Chondrocyte (in vitro differentiated cells): ENCODE measurements around the gene RFTN2. TPM values are rescaled to one million over a fixed set of nuclear protein-coding genes. Genes with fewer than 3 reads are reported as not detected.
A peak's percentile ranks its signal among the peaks of the same experiment; 100 is the strongest.

Experiments
- DNase-seq: peaks from one replicate; pipeline ENCODE4 v3.0.0; 2021; ENCODE audit warnings: mixed read lengths, low spot score
- H3K27ac Mint-ChIP-seq: one replicate; pipeline ENCODE4 v1.8.0; 2021; ENCODE audit warnings: mild to moderate bottlenecking, moderate library complexity, mixed read lengths; ENCODE audit not compliant: unreplicated experiment
- H3K27me3 Mint-ChIP-seq: 2 replicates; pipeline ENCODE4 v1.8.0; 2021; ENCODE audit warnings: low read depth, mixed read lengths
- H3K36me3 Mint-ChIP-seq: 2 replicates; pipeline ENCODE4 v1.8.0; 2021; ENCODE audit warnings: low read depth, mixed read lengths
- H3K4me1 Mint-ChIP-seq: 2 replicates; pipeline ENCODE4 v1.8.0; 2021; ENCODE audit warnings: low read depth, mild to moderate bottlenecking, mixed read lengths
- H3K4me3 Mint-ChIP-seq: one replicate; pipeline ENCODE4 v1.8.0; 2021; ENCODE audit warnings: mild to moderate bottlenecking, moderate library complexity, mixed read lengths; ENCODE audit not compliant: unreplicated experiment
- H3K9me3 Mint-ChIP-seq: 2 replicates; pipeline ENCODE4 v1.8.0; 2021; ENCODE audit warnings: low read depth, mixed read lengths
- total RNA-seq: library from RNA; stranded (reverse); gene quantifications from 3 replicates; pipeline ENCODE4 v1.2.1, GENCODE V29; 2021
- TF ChIP-seq, protein P1 (sequence below): fragments of 200-600 bp; sonication (generic); IDR thresholded peaks from 2 replicates; pipeline ENCODE4 v1.5.0; 2021; ENCODE audit warnings: antibody characterized with exemption, mild to moderate bottlenecking, moderate library complexity

The RFTN2 gene
- total RNA-seq, 1 donor from 2014 or later = 11.5 TPM

DNA sequence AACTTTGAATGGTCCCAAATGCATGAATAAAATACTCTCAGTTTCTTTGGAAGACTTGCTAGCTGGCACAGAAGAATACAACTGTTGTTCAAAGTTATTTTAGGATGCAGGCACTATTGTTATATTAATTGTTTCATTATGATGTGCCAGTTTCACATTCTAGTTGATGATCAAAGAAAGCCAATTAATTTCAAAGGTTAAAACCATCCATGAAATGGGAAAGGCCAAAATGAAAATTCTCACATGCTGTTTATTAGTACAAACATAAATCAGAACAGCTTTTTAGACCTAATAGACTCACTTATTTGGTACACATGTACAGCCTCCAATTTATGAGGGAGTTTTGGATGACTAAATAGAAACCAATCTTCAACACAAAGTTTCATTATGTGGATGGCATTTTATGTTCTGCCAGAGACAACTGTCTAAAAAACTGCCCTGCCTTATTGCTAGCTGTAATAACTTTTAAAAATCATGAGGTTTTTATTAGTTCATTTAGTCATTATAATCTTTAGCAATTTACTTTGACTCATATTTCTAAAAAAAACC lies 42.2 kb downstream of the RFTN2 start:
- Mint-ChIP-seq H3K4me1 (peaks cover 6% of the 10 kb centered on the region), H3K27ac (no peak overlapping the region), H3K4me3 (no peak overlapping the region), H3K27me3 (no peaks in the 10 kb centered on the region), H3K9me3 (no peaks in the 10 kb centered on the region), H3K36me3 (peaks cover 9% of the 10 kb centered on the region)
- no peak for DNase-seq
- TF ChIP-seq, protein P1, sequence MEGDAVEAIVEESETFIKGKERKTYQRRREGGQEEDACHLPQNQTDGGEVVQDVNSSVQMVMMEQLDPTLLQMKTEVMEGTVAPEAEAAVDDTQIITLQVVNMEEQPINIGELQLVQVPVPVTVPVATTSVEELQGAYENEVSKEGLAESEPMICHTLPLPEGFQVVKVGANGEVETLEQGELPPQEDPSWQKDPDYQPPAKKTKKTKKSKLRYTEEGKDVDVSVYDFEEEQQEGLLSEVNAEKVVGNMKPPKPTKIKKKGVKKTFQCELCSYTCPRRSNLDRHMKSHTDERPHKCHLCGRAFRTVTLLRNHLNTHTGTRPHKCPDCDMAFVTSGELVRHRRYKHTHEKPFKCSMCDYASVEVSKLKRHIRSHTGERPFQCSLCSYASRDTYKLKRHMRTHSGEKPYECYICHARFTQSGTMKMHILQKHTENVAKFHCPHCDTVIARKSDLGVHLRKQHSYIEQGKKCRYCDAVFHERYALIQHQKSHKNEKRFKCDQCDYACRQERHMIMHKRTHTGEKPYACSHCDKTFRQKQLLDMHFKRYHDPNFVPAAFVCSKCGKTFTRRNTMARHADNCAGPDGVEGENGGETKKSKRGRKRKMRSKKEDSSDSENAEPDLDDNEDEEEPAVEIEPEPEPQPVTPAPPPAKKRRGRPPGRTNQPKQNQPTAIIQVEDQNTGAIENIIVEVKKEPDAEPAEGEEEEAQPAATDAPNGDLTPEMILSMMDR = no peak

DNA sequence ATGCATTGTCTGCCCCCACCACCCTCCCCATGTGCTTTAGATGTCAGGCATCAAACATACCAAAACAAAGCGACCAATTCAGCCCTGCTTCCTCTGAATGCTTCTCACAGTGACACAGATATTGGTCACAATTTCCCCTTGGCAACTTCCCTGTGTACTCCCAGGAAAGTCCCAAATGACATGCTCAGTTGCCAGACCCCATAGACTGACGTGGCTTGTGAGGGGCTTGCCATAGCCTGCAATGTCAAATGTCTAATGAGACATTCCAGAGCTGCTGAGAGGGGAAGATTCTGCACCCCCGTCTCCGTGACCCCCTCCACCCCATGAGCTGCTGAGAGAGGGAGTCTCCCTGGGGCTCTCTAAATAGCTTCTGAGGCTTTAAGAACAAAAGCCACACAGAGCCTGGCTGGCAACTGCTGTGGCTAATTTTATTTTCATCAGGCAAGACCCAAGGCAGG lies 47.3 kb downstream of the RFTN2 start:
- peak overlapping the region; percentile 39 for H3K27ac Mint-ChIP-seq
- no peak overlapping the region for H3K4me3 Mint-ChIP-seq
- peaks cover 13% of the 10 kb centered on the region for H3K4me1 Mint-ChIP-seq
- no peak for DNase-seq
- no peaks in the 10 kb centered on the region for H3K27me3 Mint-ChIP-seq
- TF ChIP-seq, protein P1 = no peak
- peaks cover 2% of the 10 kb centered on the region for H3K9me3 Mint-ChIP-seq
- peaks cover 10% of the 10 kb centered on the region for H3K36me3 Mint-ChIP-seq

DNA sequence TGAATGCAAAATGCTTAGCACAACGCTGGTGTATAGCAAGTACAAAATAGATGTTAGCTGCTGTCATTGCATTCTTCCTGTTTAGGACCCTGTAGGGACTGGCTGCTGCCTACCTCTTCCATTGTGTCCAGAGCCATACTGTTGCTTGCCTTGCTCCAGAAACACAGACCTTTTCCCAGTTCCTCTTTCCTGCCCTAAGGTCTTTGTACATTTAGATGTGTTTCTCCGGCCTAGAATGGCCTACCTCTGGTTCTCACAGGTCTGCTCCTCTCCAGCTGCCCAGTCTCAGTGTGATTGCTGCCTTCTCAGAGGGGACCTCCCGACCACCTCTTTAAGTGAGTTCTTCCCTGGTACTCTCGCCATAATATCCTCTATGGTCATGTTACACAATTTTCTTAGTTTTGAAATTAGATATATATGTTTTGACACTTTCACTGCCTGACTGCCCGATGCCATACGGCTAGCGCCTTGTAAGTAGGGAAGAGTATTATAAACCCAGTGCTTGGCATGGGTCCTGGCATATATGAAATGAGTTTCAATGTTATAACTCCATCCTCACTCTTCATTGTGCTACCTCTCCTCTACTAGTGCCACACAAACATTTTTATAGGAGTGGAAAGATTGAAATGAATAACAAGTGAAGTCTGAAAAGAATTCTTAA lies 48.3 kb downstream of the RFTN2 start:
- peaks cover 8% of the 10 kb centered on the region for H3K36me3 Mint-ChIP-seq
- no peaks in the 10 kb centered on the region for H3K27me3 Mint-ChIP-seq
- no peak overlapping the region for H3K4me3 Mint-ChIP-seq
- peaks cover 13% of the 10 kb centered on the region for H3K4me1 Mint-ChIP-seq
- no peak for DNase-seq
- TF ChIP-seq, protein P1 = no peak
- peaks cover 7% of the 10 kb centered on the region for H3K9me3 Mint-ChIP-seq
- H3K27ac Mint-ChIP-seq = no peak overlapping the region

DNA sequence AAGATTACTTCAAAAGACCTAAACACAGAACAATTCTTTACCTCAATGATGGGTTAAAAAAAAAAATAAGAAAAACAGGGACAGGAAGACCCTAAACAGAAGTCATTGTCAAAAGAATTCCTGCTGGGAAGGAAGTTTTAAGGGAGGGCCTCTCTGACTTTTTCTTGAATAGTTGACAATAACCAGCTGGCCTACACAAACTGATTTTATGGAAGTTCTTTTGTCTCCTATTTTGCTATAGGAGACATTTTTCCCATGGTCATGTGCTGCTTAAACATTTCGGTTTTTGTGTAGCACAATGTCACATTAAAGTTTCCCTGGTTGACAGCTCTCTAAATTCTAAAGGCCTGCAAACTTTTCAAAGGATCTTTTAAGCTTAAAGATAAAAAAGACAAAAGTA lies 55.3 kb downstream of the RFTN2 start:
- no peak overlapping the region for H3K4me3 Mint-ChIP-seq
- TF ChIP-seq, protein P1 = no peak
- no peaks in the 10 kb centered on the region for H3K27me3 Mint-ChIP-seq
- H3K36me3 Mint-ChIP-seq = peaks cover 10% of the 10 kb centered on the region
- H3K27ac Mint-ChIP-seq = no peak overlapping the region
- H3K9me3 Mint-ChIP-seq = peaks cover 7% of the 10 kb centered on the region
- no peak for DNase-seq
- H3K4me1 Mint-ChIP-seq = no peaks in the 10 kb centered on the region

DNA sequence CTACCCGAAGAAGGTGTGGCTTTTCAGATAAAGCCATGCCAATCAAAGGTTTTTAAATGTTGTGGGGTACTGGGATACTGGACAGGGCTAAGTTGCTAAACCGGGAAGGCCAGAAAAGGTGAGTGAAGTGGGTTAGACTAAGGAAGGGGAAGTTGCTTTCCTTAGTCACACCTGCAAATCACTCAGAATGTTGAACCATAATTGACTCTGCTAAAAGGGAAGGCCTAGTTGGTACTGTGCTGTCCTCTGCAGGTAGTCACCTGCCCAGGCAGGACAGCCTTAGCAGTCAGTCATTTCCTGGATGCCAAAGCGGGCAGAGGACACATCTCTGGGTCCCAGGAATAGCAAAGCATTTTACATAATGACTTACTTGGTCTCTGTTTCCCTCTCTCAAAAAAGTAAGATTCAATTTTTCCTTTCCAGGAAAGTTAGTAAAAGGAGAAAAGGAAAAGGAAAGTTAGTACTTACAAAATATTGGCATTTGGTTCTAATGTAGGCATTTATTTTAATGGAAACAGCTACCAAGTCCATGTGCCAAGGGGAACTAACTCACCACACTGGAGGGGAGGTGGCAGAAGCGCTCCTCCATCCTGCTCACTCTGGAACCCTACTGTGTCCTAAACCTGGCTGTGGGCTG lies 60.3 kb downstream of the RFTN2 start:
- H3K9me3 Mint-ChIP-seq = peaks cover 2% of the 10 kb centered on the region
- H3K4me3 Mint-ChIP-seq = no peak overlapping the region
- no peak for DNase-seq
- H3K4me1 Mint-ChIP-seq = no peaks in the 10 kb centered on the region
- peaks cover 42% of the 10 kb centered on the region for H3K36me3 Mint-ChIP-seq
- H3K27ac Mint-ChIP-seq = no peak overlapping the region
- no peaks in the 10 kb centered on the region for H3K27me3 Mint-ChIP-seq
- TF ChIP-seq, protein P1 = no peak
